Measurements from ENCODE around the gene ZNF564. TPM values are rescaled to one million over a fixed set of nuclear protein-coding genes. Genes with fewer than 3 reads are reported as not detected.
A peak's percentile ranks its signal among the peaks of the same experiment; 100 is the strongest.
"Not testable (repeated sequence)": the region's sequence is repeated elsewhere in the genome, so short reads cannot be mapped to it uniquely, and the experiment has no call there.

The ZNF564 gene
- polyA plus RNA-seq, 1 donor: 4.5 TPM

GRCh38 chr19:12496480-12496879, 54.8 kb downstream of the ZNF564 start:
- DNase-seq: no peak

- peak; percentile 91 for DNase-seq
Observed at GRCh38 chr19:12495002-12495802, 56.1 kb downstream of the ZNF564 start.

- DNase-seq: no peak
Observed at GRCh38 chr19:12494260-12494860, 56.9 kb downstream of the ZNF564 start.

- DNase-seq: not testable (repeated sequence)
Observed at GRCh38 chr19:12486265-12486783, 65.0 kb downstream of the ZNF564 start.

GRCh38 chr19:12485571-12485970, 65.7 kb downstream of the ZNF564 start:
- no peak for DNase-seq

GRCh38 chr19:12485052-12485416, 66.2 kb downstream of the ZNF564 start:
- DNase-seq: no peak

- DNase-seq: peak; percentile 93
Observed at GRCh38 chr19:12484371-12485051, 66.8 kb downstream of the ZNF564 start, which contains the start of gene ZNF709. Gene ZNF709, minus strand, starts transcription at chr19:12484816. Its CDS starts 159 bp downstream, at chr19:12484657.

- no peak for DNase-seq
Observed at GRCh38 chr19:12484011-12484370, 67.3 kb downstream of the ZNF564 start.

GRCh38 chr19:12482509-12482886, 68.8 kb downstream of the ZNF564 start:
- no peak for DNase-seq

GRCh38 chr19:12481781-12482508, 69.3 kb downstream of the ZNF564 start:
- DNase-seq: no peak

GRCh38 chr19:12478234-12478941, 72.9 kb downstream of the ZNF564 start:
- no peak for DNase-seq

Other genes with a start within 250 kb of the ZNF564 start
- 1.4 TPM for gene ZNF563, start 217.8 kb downstream of the ZNF564 start, polyA plus RNA-seq (ENCODE audit: insufficient read length)
- 1.9 TPM for gene ZNF442, start 185.8 kb downstream of the ZNF564 start, polyA plus RNA-seq (ENCODE audit: insufficient read length)
- 4.1 TPM for gene ZNF799, start 150.2 kb downstream of the ZNF564 start, polyA plus RNA-seq (ENCODE audit: insufficient read length)
- gene ZNF443, start 110.5 kb downstream of the ZNF564 start, polyA plus RNA-seq (ENCODE audit: insufficient read length): 2.7 TPM
- gene ZNF709, start 66.7 kb downstream of the ZNF564 start, polyA plus RNA-seq (ENCODE audit: insufficient read length): 3.5 TPM
- gene ZNF490, start 59.3 kb upstream of the ZNF564 start, polyA plus RNA-seq (ENCODE audit: insufficient read length): 3.8 TPM
- gene ZNF791, start 59.4 kb upstream of the ZNF564 start, polyA plus RNA-seq (ENCODE audit: insufficient read length): 13.3 TPM
- gene MAN2B1, start 115.3 kb upstream of the ZNF564 start, polyA plus RNA-seq (ENCODE audit: insufficient read length): 35.6 TPM
- gene WDR83, start 115.3 kb upstream of the ZNF564 start, polyA plus RNA-seq (ENCODE audit: insufficient read length): 12.3 TPM
- gene DHPS, start 130.4 kb upstream of the ZNF564 start, polyA plus RNA-seq (ENCODE audit: insufficient read length): 73.4 TPM
- 0.65 TPM for gene GNG14, start 136.5 kb upstream of the ZNF564 start, polyA plus RNA-seq (ENCODE audit: insufficient read length)
- 5.2 TPM for gene FBXW9, start 145.1 kb upstream of the ZNF564 start, polyA plus RNA-seq (ENCODE audit: insufficient read length)
- 60.9 TPM for gene TNPO2, start 172.4 kb upstream of the ZNF564 start, polyA plus RNA-seq (ENCODE audit: insufficient read length)
- 191 TPM for gene TRIR, start 183.2 kb upstream of the ZNF564 start, polyA plus RNA-seq (ENCODE audit: insufficient read length)
- 41.1 TPM for gene GET3, start 186.0 kb upstream of the ZNF564 start, polyA plus RNA-seq (ENCODE audit: insufficient read length)
- gene BEST2, start 200.3 kb upstream of the ZNF564 start, polyA plus RNA-seq (ENCODE audit: insufficient read length): 0.09 TPM
- 30.2 TPM for gene HOOK2, start 224.1 kb upstream of the ZNF564 start, polyA plus RNA-seq (ENCODE audit: insufficient read length)
- 36.5 TPM for gene JUNB, start 240.0 kb upstream of the ZNF564 start, polyA plus RNA-seq (ENCODE audit: insufficient read length)